Measurements from ENCODE around the gene KSR2.
"Not testable (repeated sequence)": the region's sequence is repeated elsewhere in the genome, so short reads cannot be mapped to it uniquely, and the experiment has no call there.

KSR2 gene

GRCh38 chr12:117807355-117807754 is 161.4 kb downstream of the KSR2 start:
- no peak for TF ChIP-seq EZH2phosphoT487 (IDR thresholded peaks at IDR 0.05; ENCODE audit: borderline replicate concordance, low read length)
- TF ChIP-seq CTCF (IDR thresholded peaks at IDR 0.05; ENCODE audit: low read depth, low read length, poor library complexity, severe bottlenecking) = no peak

GRCh38 chr12:117805865-117806264 is 162.9 kb downstream of the KSR2 start:
- Histone ChIP-seq H3K4me1 (ENCODE audit: control insufficient read depth, low read length) (no peaks in the 10 kb centered on the region), H3K9me3 (ENCODE audit: control insufficient read depth, insufficient read depth, low read length) (no peaks in the 10 kb centered on the region), H3K4me2 (ENCODE audit: low read length) (no peak overlapping the region), H3K9me2 (replicated peaks; ENCODE audit: control insufficient read depth, low read length) (no peaks in the 10 kb centered on the region), H3K79me2 (ENCODE audit: control insufficient read depth, low read length) (no peaks in the 10 kb centered on the region), H3K27me3 (ENCODE audit: control insufficient read depth, low read length) (no peaks in the 10 kb centered on the region), H3F3A (ENCODE audit: control insufficient read depth, insufficient read depth) (no peaks in the 10 kb centered on the region), H4K20me1 (ENCODE audit: control insufficient read depth, insufficient read depth, low read depth, low read length) (no peaks in the 10 kb centered on the region), H3K27ac (ENCODE audit: low read depth, low read length) (no peak overlapping the region), H3K4me3 (ENCODE audit: low read length) (no peak overlapping the region), H3K36me3 (ENCODE audit: control insufficient read depth, low read length) (no peaks in the 10 kb centered on the region)
- TF ChIP-seq EZH2phosphoT487 (IDR thresholded peaks at IDR 0.05; ENCODE audit: borderline replicate concordance, low read length) (no peak), CTCF (IDR thresholded peaks at IDR 0.05; ENCODE audit: low read depth, low read length, poor library complexity, severe bottlenecking) (no peak)

More at GRCh38 chr12:117807355-117807754, 161.4 kb downstream of the KSR2 start:
- no peaks in the 10 kb centered on the region for H3K4me1 ChIP-seq (ENCODE audit: control insufficient read depth, low read length)
- H3F3A ChIP-seq (ENCODE audit: control insufficient read depth, insufficient read depth) = no peaks in the 10 kb centered on the region
- no peaks in the 10 kb centered on the region for H4K20me1 ChIP-seq (ENCODE audit: control insufficient read depth, insufficient read depth, low read depth, low read length)
- no peaks in the 10 kb centered on the region for H3K36me3 ChIP-seq (ENCODE audit: control insufficient read depth, low read length)
- H3K4me2 ChIP-seq (ENCODE audit: low read length) = no peak overlapping the region
- no peaks in the 10 kb centered on the region for H3K9me2 ChIP-seq (replicated peaks; ENCODE audit: control insufficient read depth, low read length)
- no peak overlapping the region for H3K4me3 ChIP-seq (ENCODE audit: low read length)
- H3K27ac ChIP-seq (ENCODE audit: low read depth, low read length) = no peak overlapping the region
- no peaks in the 10 kb centered on the region for H3K79me2 ChIP-seq (ENCODE audit: control insufficient read depth, low read length)
- H3K9me3 ChIP-seq (ENCODE audit: control insufficient read depth, insufficient read depth, low read length) = no peaks in the 10 kb centered on the region
- no peaks in the 10 kb centered on the region for H3K27me3 ChIP-seq (ENCODE audit: control insufficient read depth, low read length)

- H3K9me3 ChIP-seq (ENCODE audit: control insufficient read depth, insufficient read depth, low read length) = no peaks in the 10 kb centered on the region
- H3K79me2 ChIP-seq (ENCODE audit: control insufficient read depth, low read length) = no peaks in the 10 kb centered on the region
- H3F3A ChIP-seq (ENCODE audit: control insufficient read depth, insufficient read depth) = no peaks in the 10 kb centered on the region
- H3K27me3 ChIP-seq (ENCODE audit: control insufficient read depth, low read length) = no peaks in the 10 kb centered on the region
- H3K27ac ChIP-seq (ENCODE audit: low read depth, low read length) = no peak overlapping the region
- no peaks in the 10 kb centered on the region for H3K4me1 ChIP-seq (ENCODE audit: control insufficient read depth, low read length)
- no peak for TF ChIP-seq EZH2phosphoT487 (IDR thresholded peaks at IDR 0.05; ENCODE audit: borderline replicate concordance, low read length)
- TF ChIP-seq CTCF (IDR thresholded peaks at IDR 0.05; ENCODE audit: low read depth, low read length, poor library complexity, severe bottlenecking) = no peak
- no peaks in the 10 kb centered on the region for H4K20me1 ChIP-seq (ENCODE audit: control insufficient read depth, insufficient read depth, low read depth, low read length)
- H3K4me3 ChIP-seq (ENCODE audit: low read length) = no peak overlapping the region
- H3K36me3 ChIP-seq (ENCODE audit: control insufficient read depth, low read length) = no peaks in the 10 kb centered on the region
- H3K4me2 ChIP-seq (ENCODE audit: low read length) = no peak overlapping the region
- no peaks in the 10 kb centered on the region for H3K9me2 ChIP-seq (replicated peaks; ENCODE audit: control insufficient read depth, low read length)
Observed at GRCh38 chr12:117803001-117803400, 165.8 kb downstream of the KSR2 start.

- not testable (repeated sequence) for H3K9me3 ChIP-seq (ENCODE audit: control insufficient read depth, insufficient read depth, low read length); H3F3A ChIP-seq (ENCODE audit: control insufficient read depth, insufficient read depth)
Observed at GRCh38 chr12:117800711-117801110, 168.1 kb downstream of the KSR2 start.

More at GRCh38 chr12:117800711-117801110, 168.1 kb downstream of the KSR2 start:
- H3K27me3 ChIP-seq (ENCODE audit: control insufficient read depth, low read length); H4K20me1 ChIP-seq (ENCODE audit: control insufficient read depth, insufficient read depth, low read depth, low read length); H3K4me1 ChIP-seq (ENCODE audit: control insufficient read depth, low read length); H3K4me3 ChIP-seq (ENCODE audit: low read length); H3K27ac ChIP-seq (ENCODE audit: low read depth, low read length); H3K4me2 ChIP-seq (ENCODE audit: low read length); H3K36me3 ChIP-seq (ENCODE audit: control insufficient read depth, low read length); H3K79me2 ChIP-seq (ENCODE audit: control insufficient read depth, low read length); H3K9me2 ChIP-seq (replicated peaks; ENCODE audit: control insufficient read depth, low read length): not testable (repeated sequence)
